GM19099 (cell line): Measurements from ENCODE around the gene NRG3.

Source experiments
- POLR2A ChIP-seq: IDR thresholded peaks from 3 replicates; pipeline ENCODE4 v1.6.1; 2011; ENCODE audit warnings: low read depth; ENCODE audit not compliant: insufficient read length; ENCODE audit errors: extremely low read depth

Gene NRG3

GRCh38 chr10:82750538-82750937, 875.5 kb downstream of the NRG3 start:
- no peak for TF ChIP-seq POLR2A

GRCh38 chr10:82757397-82757796, 882.4 kb downstream of the NRG3 start:
- no peak for TF ChIP-seq POLR2A

- TF ChIP-seq POLR2A, result no peak
Measured at GRCh38 chr10:82757901-82758300, 882.9 kb downstream of the NRG3 start.

GRCh38 chr10:82759050-82759449, 884.1 kb downstream of the NRG3 start:
- no peak for TF ChIP-seq POLR2A

GRCh38 chr10:82762641-82763040, 887.6 kb downstream of the NRG3 start:
- no peak for TF ChIP-seq POLR2A

GRCh38 chr10:82768040-82768439, 893.0 kb downstream of the NRG3 start:
- TF ChIP-seq POLR2A, result no peak

GRCh38 chr10:82778908-82779307, 903.9 kb downstream of the NRG3 start:
- TF ChIP-seq POLR2A, result no peak

- TF ChIP-seq POLR2A, result no peak
Measured at GRCh38 chr10:82796510-82796909, 921.5 kb downstream of the NRG3 start.

- no peak for TF ChIP-seq POLR2A
Measured at GRCh38 chr10:82801289-82801688, 926.3 kb downstream of the NRG3 start.

- no peak for TF ChIP-seq POLR2A
Measured at GRCh38 chr10:82811621-82812020, 936.6 kb downstream of the NRG3 start.

- no peak for TF ChIP-seq POLR2A
Measured at GRCh38 chr10:82813856-82814255, 938.9 kb downstream of the NRG3 start.

- TF ChIP-seq POLR2A, result no peak
Measured at GRCh38 chr10:82814635-82815034, 939.6 kb downstream of the NRG3 start.

GRCh38 chr10:82815680-82816079, 940.7 kb downstream of the NRG3 start:
- no peak for TF ChIP-seq POLR2A

GRCh38 chr10:82817676-82818422, 942.9 kb downstream of the NRG3 start:
- no peak for TF ChIP-seq POLR2A

GRCh38 chr10:82821043-82821442, 946.0 kb downstream of the NRG3 start:
- TF ChIP-seq POLR2A, result no peak

GRCh38 chr10:82826132-82826531, 951.1 kb downstream of the NRG3 start:
- no peak for TF ChIP-seq POLR2A

- no peak for TF ChIP-seq POLR2A
Measured at GRCh38 chr10:82827901-82828300, 952.9 kb downstream of the NRG3 start.
